ENCODE results near the gene MAPK10.
"Not testable (repeated sequence)": the region's sequence is repeated elsewhere in the genome, so short reads cannot be mapped to it uniquely, and the experiment has no call there.

The MAPK10 gene

DNA sequence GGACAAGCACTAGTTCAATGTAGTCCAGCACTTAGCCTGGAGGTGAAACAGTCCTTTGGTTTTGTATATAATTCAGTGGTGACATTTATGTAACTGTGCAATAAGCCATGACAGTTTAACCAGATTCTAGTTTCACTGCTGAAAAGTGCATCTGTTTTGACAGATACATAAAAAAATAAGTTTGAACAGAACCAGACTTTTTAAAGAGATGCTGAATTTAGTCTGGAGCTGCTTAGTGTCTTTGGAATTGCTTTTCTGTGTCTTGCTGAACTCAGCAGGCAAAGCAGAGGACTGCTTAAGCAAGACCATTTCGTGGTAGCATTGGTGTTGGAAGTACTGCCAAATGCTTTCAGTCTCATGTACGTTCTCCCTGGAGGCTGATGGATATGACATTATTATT, 393.5 kb downstream of the MAPK10 start:
- no peak for DNase-seq (ENCODE audit: low read depth)

DNA sequence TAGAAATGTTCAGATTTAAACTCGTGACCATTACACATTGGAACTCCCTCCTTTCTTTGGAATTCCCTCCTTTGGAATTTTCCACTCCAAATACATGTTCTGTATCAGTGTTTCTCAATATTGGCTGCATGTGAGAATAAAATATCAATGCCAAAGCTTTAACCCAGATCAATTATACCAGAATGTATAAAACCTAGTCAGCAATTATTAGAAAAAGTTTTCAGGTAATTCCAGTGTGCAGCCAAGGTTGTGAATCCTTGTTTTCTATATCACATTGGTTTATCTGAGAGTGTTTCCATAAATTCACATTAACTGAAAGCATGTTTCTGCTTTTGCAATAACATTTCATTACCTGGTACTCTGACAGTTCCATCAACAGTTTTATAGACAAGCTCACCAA, 394.3 kb downstream of the MAPK10 start:
- DNase-seq (ENCODE audit: low read depth): no peak

DNA sequence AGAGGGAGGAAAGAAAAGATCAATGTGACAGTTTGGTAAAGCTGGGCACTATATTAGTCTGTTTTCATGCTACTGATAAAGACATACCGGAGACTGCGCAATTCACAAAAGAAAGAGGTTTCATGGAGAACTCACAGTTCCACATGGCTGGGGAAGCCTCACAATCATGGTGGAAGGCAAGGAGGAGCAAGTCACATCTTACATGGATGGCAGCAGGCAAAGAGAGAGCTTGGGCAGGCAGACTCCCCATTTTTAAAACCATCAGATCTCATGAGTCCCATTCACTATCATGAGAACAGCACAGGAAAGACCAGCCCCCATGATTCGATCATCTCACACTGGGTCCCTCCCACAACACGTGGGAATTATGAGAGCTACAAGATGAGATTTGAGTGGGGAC, 394.8 kb downstream of the MAPK10 start:
- DNase-seq (ENCODE audit: low read depth): not testable (repeated sequence)

DNA sequence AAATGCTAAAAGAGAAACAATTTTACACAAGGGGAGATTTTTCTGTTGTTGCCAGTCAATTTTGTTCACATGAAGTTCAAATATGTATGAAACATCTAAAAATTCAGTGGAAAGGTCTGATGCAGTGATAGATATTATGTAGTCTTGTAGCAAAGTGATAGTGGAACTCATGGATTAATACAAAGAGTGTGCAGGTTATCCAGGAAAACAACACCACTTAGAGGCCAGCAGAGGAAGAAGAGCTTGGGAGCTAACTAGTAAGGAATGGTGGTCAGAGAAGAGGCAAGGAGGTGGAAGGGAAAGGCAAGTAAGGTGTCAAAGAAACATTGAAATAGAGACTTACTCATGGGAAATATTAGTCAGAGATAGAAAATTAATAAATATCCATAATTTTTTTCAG, 395.6 kb downstream of the MAPK10 start:
- DNase-seq (ENCODE audit: low read depth): no peak

DNA sequence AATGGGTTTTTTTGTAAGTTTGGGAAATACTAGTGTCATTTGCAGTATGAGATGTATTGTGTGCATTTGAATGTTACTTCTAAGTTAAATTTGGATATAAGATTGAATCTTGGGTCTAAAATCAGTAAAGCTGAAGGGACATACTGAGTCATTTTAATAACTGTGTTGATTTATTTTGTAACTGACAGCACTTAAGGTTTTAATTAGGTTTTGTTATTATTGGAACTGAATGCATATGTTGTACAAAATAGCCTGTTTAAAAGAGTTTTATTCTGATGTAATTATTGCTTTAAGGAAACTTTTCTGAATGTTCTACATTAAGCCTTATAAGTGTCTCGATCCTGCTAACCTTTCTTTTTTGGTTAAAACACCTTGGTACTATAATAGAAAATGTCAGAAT, 396.6 kb downstream of the MAPK10 start:
- DNase-seq (ENCODE audit: low read depth): no peak

DNA sequence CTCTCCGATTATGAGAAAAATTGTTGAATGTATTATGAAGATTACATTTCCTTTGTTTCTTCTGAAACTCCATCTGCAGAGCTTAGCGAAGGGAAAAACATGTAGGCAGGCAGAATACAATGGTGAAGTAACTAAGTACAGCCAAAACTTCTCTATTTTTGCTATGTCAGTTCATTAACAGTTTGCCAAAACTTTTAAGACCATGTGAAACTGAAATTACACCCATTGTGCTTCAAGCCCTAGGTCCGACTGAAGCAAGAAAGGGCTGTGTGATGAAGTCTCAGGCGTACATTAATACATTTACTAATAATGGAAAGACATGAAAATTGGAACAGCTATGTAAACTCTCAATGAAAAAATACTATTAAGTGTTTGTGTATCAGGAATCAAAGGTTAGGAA, 398.0 kb downstream of the MAPK10 start:
- no peak for DNase-seq (ENCODE audit: low read depth)

DNA sequence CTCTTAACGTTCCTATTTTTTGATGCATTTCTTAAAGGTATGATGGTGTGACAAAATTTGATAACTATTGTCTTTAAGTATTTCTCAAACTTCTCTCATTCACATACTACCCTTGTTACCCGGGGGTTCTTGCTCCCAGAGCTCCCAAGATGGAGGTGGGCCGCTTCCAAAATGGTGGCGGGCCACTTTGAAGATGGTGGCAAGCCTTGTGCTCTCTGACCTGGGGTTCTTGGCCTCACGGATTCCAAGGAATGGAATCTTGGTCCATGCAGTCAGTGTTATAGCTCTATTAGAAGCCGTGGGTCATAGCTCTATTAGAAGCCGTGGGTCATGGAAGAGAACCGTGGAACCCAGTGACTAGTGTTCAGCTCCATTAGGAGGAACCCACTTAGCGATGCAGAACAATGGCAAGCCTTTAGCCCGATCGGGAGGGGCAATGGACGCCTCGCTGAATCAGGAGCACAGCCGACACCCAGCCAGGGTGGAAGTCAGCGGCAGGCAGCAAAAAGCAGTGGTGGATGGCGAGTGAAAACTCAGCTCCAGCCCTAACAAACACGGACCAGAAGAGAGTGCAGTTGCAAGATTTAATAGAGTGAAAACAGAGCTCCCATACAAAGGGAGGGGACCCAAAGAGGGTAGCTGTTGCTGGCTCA, 403.4 kb downstream of the MAPK10 start:
- no peak for DNase-seq (ENCODE audit: low read depth)

DNA sequence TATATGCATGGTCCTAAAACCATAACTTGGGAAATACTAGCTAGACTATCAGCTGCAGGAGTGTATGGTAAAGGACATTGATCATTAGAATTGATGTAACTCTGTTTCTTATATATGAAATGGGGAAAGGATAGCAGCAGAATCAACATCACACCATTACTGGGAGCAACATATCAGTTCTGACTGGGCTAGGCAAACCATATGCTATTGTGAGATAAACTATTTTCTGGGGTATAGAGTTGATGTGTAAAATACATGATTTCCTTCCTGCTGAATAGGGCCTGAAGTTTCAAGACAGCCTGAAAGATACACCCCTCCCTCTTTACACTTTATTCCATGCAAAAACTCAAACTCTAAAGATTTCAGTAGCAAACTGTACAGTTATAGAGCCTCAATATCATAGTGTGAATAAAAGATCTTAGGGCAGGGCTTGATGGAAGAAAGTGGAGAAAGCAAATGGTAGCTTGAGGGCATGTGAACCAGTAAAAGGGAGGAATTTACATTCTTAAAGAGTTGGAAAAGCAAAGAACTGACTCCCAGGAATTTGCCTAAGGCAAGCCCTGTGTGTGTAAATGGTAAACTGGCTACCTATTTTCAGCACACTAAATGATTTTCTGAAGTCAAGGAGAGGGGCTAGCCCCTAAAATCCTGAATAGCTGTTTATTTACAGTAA, 404.1 kb downstream of the MAPK10 start:
- DNase-seq (ENCODE audit: low read depth): no peak

DNA sequence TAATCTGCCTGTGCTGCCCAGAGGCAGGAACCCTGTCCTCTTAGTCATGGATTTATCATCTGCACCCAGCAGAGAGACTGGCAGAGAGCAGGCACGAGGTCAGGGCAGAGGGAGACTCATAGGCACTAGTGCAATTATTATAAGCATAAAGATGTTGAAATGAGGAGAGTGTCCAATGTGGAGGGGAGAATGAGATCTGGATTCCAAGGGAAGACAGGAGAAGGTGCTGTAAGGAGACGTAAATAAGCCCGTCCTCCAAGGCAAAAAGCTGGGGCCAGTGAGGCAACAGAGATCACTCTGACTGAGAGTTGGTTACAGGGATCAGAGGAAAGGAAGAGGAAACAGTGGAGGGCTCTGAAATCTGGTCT, 406.2 kb downstream of the MAPK10 start:
- DNase-seq (ENCODE audit: low read depth): no peak

DNA sequence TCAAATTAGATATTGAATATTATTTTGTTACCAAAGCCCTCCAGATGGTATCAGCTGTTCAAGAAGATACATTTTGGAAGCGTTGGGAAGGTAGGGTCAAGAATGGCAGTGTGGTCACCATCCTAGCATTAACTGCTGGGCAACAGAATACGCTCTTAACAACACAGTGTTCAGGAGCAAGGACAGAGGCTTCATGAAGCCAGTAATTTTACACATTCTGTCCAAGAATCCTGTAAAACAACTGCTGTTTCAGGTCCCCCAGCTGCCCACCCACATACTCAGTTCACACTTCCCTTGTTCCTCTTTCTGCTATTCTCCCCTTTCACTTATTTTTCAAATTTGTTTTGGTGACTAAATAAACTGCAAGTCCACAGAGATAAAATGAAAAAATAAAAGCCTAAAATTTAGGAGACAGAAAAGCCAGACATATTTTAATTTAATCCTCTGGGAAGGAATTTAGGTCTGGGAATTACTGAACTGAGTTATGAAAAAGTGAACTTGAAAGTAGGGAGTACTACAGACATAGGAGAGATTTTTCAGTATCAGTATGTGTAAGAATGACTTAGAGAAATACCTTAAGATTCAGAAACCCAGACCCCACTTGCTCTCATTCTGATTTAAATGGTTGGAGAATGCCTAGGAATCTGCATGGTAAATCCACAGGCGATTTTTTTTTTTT, 406.7 kb downstream of the MAPK10 start:
- no peak for DNase-seq (ENCODE audit: low read depth)

DNA sequence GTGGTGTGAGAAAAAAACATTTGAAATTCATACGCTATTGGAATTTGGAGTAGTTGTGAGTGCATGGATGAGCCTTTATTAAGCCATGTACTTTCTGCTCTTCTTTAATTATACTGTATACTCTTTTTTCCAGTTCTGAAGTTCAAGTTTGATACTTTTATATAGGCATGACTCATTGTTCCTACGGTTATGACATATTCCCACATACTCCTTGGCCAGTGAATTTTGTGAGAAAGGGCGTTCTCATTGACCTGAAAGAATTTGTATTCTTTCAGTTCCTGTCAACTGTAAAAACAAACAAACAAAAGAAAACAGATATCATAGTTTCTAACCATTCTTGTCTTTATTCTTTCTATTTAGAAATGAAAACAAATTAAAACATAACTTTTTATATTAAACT, 407.3 kb downstream of the MAPK10 start:
- DNase-seq (ENCODE audit: low read depth): no peak

DNA sequence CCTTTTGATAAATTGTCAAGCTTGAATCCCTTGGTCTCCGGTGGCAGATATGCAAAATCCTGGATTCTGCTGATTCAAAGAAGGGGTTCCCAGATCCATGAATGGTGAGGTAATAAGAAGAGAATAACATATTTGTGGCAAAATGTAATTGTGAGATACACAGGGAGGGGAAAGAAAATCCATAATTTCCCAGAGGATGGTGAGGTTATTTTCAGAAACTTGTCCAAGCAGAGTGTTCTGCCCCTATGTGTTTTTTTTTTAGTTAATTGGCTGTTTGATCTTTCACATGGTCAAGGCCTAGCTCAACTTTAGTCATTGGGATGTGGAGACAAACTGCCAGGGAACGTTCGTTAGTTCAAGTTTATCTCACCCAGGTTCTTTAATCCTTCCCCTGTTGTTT, 408.8 kb downstream of the MAPK10 start:
- DNase-seq (ENCODE audit: low read depth): no peak

DNA sequence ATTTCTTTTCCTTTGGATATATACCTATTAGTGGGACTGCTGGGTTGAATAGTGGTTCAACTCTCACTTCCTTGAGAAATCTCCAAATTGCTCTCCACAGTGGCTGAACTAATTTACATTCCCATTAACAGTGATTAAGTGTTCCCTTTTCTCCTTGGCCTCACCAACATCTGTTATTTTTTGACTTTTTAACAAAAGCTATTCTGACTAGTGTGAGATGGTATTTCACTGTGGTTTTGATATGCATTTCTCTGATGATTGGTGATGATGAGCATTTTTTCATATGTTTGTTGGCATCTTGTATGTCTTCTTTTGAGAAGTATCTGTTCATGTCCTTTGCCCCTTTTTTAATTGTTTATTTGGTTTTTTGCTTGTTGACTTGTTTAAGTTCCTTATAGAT, 413.0 kb downstream of the MAPK10 start:
- no peak for DNase-seq (ENCODE audit: low read depth)

DNA sequence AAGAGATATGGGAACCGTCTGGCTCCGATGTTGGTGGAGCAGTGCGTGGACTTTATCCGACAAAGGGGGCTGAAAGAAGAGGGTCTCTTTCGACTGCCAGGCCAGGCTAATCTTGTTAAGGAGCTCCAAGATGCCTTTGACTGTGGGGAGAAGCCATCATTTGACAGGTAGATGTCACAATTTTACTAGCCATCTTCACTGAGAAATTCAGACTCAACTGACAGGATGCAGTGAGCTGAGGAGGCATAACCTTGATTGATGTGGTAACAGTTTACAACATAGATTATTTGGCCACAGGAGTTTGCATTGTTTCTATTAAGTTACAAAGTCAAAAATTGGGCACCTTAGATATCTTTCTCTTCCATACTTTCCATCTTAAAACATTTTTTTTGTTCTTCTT, 417.7 kb downstream of the MAPK10 start:
- DNase-seq (ENCODE audit: low read depth): no peak

DNA sequence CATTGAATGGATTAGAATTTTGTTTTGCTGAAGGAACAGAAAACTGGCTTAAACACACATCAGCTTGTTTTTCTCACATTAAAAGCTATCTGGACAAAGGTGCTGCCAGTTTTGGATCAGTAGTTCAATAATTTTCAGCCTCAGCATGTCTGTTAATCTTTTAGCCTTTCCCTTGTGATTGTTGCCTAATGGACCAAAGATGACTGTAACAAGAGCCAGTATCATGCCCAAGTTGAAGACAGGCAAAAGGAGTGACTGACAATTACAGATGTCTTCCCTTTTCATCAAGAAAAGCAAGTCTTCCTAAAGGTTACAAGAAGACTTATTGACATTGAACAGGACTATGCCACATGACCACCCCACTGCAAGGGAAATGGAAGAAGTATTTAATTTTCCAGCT, 419.7 kb downstream of the MAPK10 start:
- DNase-seq (ENCODE audit: low read depth): no peak

Data from non-pigmented ciliary epithelial cell (primary cell).